OCI-LY3 (cell line): ENCODE measurements around the gene LARGE1.

Source experiments
- EZH2phosphoT487 ChIP-seq: fragments of 200-600 bp; shearing (Covaris generic); IDR thresholded peaks from 2 replicates; pipeline ENCODE4 v1.6.1; 2018; ENCODE audit warnings: antibody characterized with exemption, mixed run types, low read depth
- TF ChIP-seq, protein P1 (sequence below): fragments of 200-600, 300-600 bp; sonication (generic); IDR thresholded peaks from 2 replicates; pipeline ENCODE4 v1.5.1; 2014; ENCODE audit warnings: antibody characterized with exemption, low read length, low read depth

DNA sequence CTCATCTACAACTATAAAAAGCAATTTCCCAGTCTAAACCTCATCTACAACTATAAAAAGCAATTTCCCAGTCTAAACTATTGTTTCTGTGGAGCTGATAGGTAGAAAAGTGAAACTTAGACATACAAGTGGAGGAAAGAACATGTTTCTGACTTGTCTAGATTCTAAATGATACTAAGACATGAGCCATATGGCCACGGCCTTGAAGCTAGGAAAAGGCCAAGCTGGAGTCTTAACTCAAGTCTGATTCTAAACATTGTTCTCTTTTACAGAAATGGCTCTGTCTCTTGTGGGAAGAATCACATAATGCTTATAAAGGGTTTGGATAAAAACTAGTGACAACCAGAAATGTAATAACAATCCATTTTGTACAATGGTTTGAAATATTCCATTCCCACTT is 43.8 kb upstream of the LARGE1 start:
- TF ChIP-seq, protein P1, sequence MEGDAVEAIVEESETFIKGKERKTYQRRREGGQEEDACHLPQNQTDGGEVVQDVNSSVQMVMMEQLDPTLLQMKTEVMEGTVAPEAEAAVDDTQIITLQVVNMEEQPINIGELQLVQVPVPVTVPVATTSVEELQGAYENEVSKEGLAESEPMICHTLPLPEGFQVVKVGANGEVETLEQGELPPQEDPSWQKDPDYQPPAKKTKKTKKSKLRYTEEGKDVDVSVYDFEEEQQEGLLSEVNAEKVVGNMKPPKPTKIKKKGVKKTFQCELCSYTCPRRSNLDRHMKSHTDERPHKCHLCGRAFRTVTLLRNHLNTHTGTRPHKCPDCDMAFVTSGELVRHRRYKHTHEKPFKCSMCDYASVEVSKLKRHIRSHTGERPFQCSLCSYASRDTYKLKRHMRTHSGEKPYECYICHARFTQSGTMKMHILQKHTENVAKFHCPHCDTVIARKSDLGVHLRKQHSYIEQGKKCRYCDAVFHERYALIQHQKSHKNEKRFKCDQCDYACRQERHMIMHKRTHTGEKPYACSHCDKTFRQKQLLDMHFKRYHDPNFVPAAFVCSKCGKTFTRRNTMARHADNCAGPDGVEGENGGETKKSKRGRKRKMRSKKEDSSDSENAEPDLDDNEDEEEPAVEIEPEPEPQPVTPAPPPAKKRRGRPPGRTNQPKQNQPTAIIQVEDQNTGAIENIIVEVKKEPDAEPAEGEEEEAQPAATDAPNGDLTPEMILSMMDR, result no peak
- TF ChIP-seq EZH2phosphoT487, result no peak
